ENCODE results near the gene ZSCAN31.

- TF ChIP-seq POLR2A (IDR thresholded peaks at IDR 0.05) = no peak
- TF ChIP-seq, protein P1, sequence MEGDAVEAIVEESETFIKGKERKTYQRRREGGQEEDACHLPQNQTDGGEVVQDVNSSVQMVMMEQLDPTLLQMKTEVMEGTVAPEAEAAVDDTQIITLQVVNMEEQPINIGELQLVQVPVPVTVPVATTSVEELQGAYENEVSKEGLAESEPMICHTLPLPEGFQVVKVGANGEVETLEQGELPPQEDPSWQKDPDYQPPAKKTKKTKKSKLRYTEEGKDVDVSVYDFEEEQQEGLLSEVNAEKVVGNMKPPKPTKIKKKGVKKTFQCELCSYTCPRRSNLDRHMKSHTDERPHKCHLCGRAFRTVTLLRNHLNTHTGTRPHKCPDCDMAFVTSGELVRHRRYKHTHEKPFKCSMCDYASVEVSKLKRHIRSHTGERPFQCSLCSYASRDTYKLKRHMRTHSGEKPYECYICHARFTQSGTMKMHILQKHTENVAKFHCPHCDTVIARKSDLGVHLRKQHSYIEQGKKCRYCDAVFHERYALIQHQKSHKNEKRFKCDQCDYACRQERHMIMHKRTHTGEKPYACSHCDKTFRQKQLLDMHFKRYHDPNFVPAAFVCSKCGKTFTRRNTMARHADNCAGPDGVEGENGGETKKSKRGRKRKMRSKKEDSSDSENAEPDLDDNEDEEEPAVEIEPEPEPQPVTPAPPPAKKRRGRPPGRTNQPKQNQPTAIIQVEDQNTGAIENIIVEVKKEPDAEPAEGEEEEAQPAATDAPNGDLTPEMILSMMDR (IDR thresholded peaks at IDR 0.05) = no peak
- TF ChIP-seq POLR2AphosphoS5 (IDR thresholded peaks at IDR 0.05) = no peak
- no peak for TF ChIP-seq EP300 (IDR thresholded peaks at IDR 0.05)
Observed at GRCh38 chr6:28353356-28353755, 17.4 kb upstream of the ZSCAN31 start.
